Right lobe of liver (tissue), 6 donors: Measurements from ENCODE around the gene SERPIND1. TPM values are rescaled to one million over a fixed set of nuclear protein-coding genes. Genes with fewer than 3 reads are reported as not detected.

ENCODE experiments used
- ATAC-seq, 4 donors: fragments of 200-7000 bp; cut with Tn5 transposase; one replicate each; pipeline ENCODE4 v1.9.1; 2020; ENCODE audit warnings: mild to moderate bottlenecking in 4 of 4, moderate library complexity in 4 of 4
- DNase-seq, 3 donors: peaks; one replicate each; pipeline ENCODE4 v3.0.0-alpha.2; 2020
- H3K27ac ChIP-seq, 3 donors: fragments of 200-600 bp; one replicate each; pipeline ENCODE4 v1.8.0; 2022
- H3K27me3 ChIP-seq, 2 donors: fragments of 200-600 bp; one replicate each; pipeline ENCODE4 v1.8.0; 2022
- H3K36me3 ChIP-seq, 4 donors: fragments of 200-600 bp; sonication (generic) in 1 of 4; one replicate each; pipeline versions ENCODE4 v1.5.1 to v1.8.0; 2017 to 2022; ENCODE audit warnings: control low read depth in 1 of 4
- H3K4me1 ChIP-seq, 4 donors: fragments of 200-600 bp; sonication (generic) in 1 of 4; one replicate each; pipeline versions ENCODE4 v1.5.1 to v1.8.0; 2017 to 2022; ENCODE audit warnings: control low read depth in 1 of 4
- H3K4me3 ChIP-seq, 3 donors: fragments of 200-600 bp; one replicate each; pipeline ENCODE4 v1.8.0; 2022
- H3K9me3 ChIP-seq, 4 donors: fragments of 200-600 bp; sonication (generic) in 1 of 4; one replicate each; pipeline versions ENCODE4 v1.5.1 to v1.8.0; 2017 to 2022; ENCODE audit warnings: control low read depth in 1 of 4
- POLR2A ChIP-seq: fragments of 450-650 bp; IDR thresholded peaks from one replicate; pipeline ENCODE4 v1.6.1; 2017; ENCODE audit warnings: antibody characterized with exemption, mild to moderate bottlenecking
- WGBS: methylation state at CpG from one replicate; pipeline ENCODE4 v1.1.6; 2018; ENCODE audit warnings: low coverage, low lambda C conversion rate; ENCODE audit not compliant: insufficient coverage; ENCODE audit errors: missing lambda C conversion rate; 5-methylcytosine and 5-hydroxymethylcytosine counted together
- intact Hi-C, 2 donors: fragments of 100-400 bp; cut with DNase I; formaldehyde crosslinking; loops; one replicate each; pipeline versions ENCODE4 v1.11.2 to v1.14.1; 2022
- total RNA-seq, 6 experiments: library from RNA; depleted of rRNA in 2 of 6; stranded (reverse); fragments of >200 nt in 2 of 6; fragmentation: NEBNext Ultra II Directional in 3 of 6; extraction: Animal tissue kit (Norgen Biotek cat#: 25700) in 3 of 6; gene quantifications; one replicate each; pipeline versions ENCODE4 v1.1.0 to v1.2.4, GENCODE V29; 2016 to 2023
- TF ChIP-seq, protein P1 (sequence below), 4 donors: fragments of 200-600 bp in 3 of 4; fragments of 450-650 bp in 1 of 4; IDR thresholded peaks; one replicate each; pipeline versions ENCODE4 v1.5.1 to v1.8.0; 2016 to 2022; ENCODE audit warnings: antibody characterized with exemption in 4 of 4, mild to moderate bottlenecking in 2 of 4
- donor health status: DM: no; HTN: yes; CAD: no.
- donor health status: DM: no; HTN: no; CAD: no.
- donor health status: DM: no; HTN: no; CAD: no.
- donor health status: DM: no; HTN: yes; CAD: no.
- donor health status: DM: no; HTN: yes; CAD: no.

SERPIND1 gene
- total RNA-seq, 6 experiments from 2014 or later = 49.7 to 615 (median 331) TPM

DNA sequence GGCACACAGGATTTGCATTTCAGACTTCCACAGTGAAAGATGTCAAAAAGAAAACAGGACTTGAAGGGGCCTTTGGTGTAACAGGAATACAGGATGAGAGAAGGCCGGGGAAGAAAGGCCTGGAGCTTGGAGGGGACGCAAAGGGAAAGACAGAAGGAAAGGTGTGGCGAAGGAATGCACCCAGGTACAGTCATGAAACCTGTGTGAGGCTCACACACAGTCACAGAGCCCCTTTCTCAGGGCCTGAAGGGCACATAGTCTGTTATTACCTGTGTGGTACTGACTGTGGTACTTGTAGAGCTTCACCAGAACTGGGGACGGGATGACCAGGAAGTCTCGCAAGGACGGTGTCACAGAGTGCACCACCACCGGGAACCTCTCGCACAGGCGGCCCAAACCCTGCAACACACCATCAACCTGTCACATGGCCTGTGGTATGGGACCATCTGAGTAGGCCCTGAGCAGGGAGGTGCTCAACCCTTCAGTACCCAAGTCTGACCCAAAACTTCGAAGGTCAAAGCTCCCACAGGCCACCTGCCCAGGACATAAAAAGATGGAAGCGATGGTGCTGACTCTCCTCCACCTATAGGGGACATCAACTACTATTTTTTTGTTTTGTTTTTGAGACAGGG is 29.1 kb downstream of the SERPIND1 start:
- intact Hi-C loops = no loop called here
- no peak for TF ChIP-seq POLR2A
- TF ChIP-seq, protein P1, sequence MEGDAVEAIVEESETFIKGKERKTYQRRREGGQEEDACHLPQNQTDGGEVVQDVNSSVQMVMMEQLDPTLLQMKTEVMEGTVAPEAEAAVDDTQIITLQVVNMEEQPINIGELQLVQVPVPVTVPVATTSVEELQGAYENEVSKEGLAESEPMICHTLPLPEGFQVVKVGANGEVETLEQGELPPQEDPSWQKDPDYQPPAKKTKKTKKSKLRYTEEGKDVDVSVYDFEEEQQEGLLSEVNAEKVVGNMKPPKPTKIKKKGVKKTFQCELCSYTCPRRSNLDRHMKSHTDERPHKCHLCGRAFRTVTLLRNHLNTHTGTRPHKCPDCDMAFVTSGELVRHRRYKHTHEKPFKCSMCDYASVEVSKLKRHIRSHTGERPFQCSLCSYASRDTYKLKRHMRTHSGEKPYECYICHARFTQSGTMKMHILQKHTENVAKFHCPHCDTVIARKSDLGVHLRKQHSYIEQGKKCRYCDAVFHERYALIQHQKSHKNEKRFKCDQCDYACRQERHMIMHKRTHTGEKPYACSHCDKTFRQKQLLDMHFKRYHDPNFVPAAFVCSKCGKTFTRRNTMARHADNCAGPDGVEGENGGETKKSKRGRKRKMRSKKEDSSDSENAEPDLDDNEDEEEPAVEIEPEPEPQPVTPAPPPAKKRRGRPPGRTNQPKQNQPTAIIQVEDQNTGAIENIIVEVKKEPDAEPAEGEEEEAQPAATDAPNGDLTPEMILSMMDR (IDR thresholded peaks at IDR 0.05) = no peak
- H3K36me3 ChIP-seq = peaks cover 0 to 90% (median 48%) of the 10 kb centered on the region in 4 donors
- DNase-seq = no peak
- WGBS = 88% methylated on average over 9 of the region's 11 CpGs
- no peaks in the 10 kb centered on the region for H3K9me3 ChIP-seq
- peak in 1 of 4 donors; percentile 37 for ATAC-seq
- H3K27me3 ChIP-seq = no peaks in the 10 kb centered on the region
- H3K27ac ChIP-seq = no peak overlapping the region
- no peaks in the 10 kb centered on the region for H3K4me1 ChIP-seq
- H3K4me3 ChIP-seq = no peak overlapping the region

DNA sequence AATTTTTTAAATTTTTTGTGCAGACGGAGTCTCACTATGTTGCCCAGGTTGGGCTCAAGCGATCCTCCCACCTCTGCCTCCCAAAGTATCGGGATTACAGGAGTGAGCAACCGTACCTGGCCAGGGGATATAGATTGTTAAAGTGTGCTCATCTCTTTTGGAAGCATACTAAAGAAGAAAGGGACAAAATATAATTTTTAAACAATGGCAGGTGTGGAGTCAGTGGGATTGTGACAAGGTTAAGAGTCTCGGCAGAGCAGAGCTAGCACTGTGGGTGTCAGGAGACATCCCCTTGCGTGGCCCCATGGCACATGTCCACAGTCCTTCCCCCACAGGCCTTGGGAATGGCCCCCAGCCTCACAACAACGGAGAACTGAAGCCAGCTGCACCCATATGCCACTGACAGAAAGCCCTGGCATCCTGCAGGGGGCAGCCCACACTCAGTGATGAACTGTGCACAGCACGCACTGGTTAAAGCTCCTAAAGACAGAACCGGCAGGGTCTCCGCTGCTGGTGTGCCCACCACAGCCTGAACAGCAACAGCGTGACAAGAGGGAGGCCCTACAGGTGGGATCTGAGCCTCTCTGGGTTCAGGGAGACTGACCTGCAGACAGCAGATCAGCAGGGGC is 29.9 kb downstream of the SERPIND1 start:
- peak in 2 of 3 donors; percentile 54 to 59 for DNase-seq
- Histone ChIP-seq H3K36me3 (peaks cover 0 to 84% (median 46%) of the 10 kb centered on the region in 4 donors), H3K4me3 (no peak overlapping the region), H3K27me3 (no peaks in the 10 kb centered on the region), H3K27ac (no peak overlapping the region), H3K4me1 (no peaks in the 10 kb centered on the region), H3K9me3 (no peaks in the 10 kb centered on the region)
- 72% methylated on average over 7 of the region's 11 CpGs for WGBS
- ATAC-seq = peak; percentile 75 to 83 (median 80)
- intact Hi-C loops = no loop called here
- TF ChIP-seq, protein P1 (IDR thresholded peaks at IDR 0.05) = peak; percentile 48 to 73 (median 52)
- TF ChIP-seq POLR2A = no peak

DNA sequence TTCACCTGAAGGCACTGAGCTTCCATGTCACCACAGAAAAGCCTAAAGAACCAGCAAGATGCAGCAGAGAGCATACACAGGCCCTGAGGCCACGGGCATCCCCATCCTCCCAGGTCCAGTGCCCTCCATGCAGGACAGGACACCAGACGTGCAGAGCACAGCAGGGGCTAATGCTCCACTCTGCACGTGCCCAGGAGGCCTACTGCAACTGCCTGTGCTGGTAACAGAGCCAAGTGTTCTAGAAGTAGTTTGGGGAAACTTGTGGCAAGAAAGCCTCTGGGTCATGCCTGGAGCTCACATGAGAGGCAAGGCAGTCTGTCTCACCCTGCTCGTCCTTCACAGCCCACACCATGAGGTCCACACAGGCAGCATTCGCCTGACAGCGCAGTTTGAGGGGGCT is 30.7 kb downstream of the SERPIND1 start:
- Histone ChIP-seq H3K27ac (no peak overlapping the region), H3K36me3 (peaks cover 0 to 82% (median 43%) of the 10 kb centered on the region in 4 donors), H3K4me1 (no peaks in the 10 kb centered on the region), H3K4me3 (no peak overlapping the region), H3K9me3 (no peaks in the 10 kb centered on the region), H3K27me3 (no peaks in the 10 kb centered on the region)
- intact Hi-C loops = no loop called here
- peak in 1 of 3 donors; percentile 17 for DNase-seq
- no peak for ATAC-seq
- no peak for TF ChIP-seq POLR2A
- TF ChIP-seq, protein P1 (IDR thresholded peaks at IDR 0.05) = no peak
- WGBS = no CpG with 5 or more reads among the region's 6 CpGs

DNA sequence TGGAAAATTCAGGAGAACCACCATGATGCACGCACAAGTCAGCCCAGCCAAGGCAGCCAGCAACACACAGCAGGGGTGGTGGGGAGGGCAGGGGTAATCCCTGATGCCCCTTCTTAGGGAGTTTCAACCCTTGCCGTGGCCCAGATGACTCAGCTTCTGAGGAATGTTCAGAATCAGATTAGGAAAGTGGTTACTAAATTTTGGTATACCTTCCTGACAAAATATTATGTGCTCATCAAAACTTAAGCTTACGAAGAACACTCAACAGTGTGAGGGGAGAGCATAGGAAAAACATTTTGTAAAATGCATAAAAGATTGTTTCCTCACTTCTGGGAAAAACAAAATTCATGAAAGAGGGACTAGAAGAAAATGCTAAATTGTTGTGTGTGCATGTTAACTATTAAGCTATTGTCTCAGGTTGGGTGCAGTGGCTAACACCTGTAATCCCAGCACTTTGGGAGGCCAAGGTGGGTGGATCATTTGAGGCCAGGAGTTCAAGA is 32.1 kb downstream of the SERPIND1 start:
- H3K27me3 ChIP-seq = no peaks in the 10 kb centered on the region
- no peak overlapping the region for H3K4me3 ChIP-seq
- peaks cover 0 to 83% (median 38%) of the 10 kb centered on the region in 4 donors for H3K36me3 ChIP-seq
- H3K9me3 ChIP-seq = no peaks in the 10 kb centered on the region
- WGBS = 83% methylated on average over 1 of the region's 3 CpGs
- ATAC-seq = no peak
- H3K4me1 ChIP-seq = no peaks in the 10 kb centered on the region
- no peak overlapping the region for H3K27ac ChIP-seq
- TF ChIP-seq POLR2A = no peak
- peak in 1 of 3 donors; percentile 25 for DNase-seq
- intact Hi-C loops = no loop called here

DNA sequence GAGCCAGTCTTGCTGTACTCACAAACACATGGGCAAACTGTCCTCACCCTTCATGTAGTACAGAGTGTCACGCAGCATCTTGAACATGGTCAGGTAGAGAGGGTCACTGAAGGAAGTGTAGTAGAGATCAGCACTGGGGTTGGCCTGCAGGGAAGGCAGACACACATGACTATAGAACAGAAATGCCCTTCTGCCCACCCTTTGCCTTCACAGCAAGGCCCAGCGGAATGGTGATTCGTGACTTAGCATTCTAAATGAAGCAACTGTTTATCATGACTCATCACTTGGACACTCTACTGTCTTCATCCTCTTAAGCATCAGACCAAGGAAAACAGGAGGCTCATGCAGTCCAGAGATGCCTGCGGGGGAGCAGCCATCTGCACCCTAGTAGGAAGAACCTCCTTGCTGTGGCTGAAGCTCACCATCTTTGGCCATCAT is 33.4 kb downstream of the SERPIND1 start:
- DNase-seq (peak in 1 of 3 donors; percentile 28), ATAC-seq (peak in 1 of 4 donors; percentile 52)
- intact Hi-C loops = no loop called here
- Histone ChIP-seq H3K4me3 (no peak overlapping the region), H3K27me3 (no peaks in the 10 kb centered on the region), H3K27ac (no peak overlapping the region), H3K4me1 (no peaks in the 10 kb centered on the region), H3K9me3 (no peaks in the 10 kb centered on the region), H3K36me3 (peaks cover 0 to 76% (median 29%) of the 10 kb centered on the region in 4 donors)
- WGBS = 64% methylated on average over 2 of the region's 4 CpGs
- TF ChIP-seq, protein P1 (IDR thresholded peaks at IDR 0.05) = no peak
- TF ChIP-seq POLR2A = no peak
